Putamen (tissue), 1 donor: ENCODE data around the gene ATXN7L2.

Experiments used
- DNase-seq: peaks from one replicate; pipeline ENCODE4 v3.0.0-alpha.2; 2016; ENCODE audit warnings: low spot score

ATXN7L2 gene

GRCh38 chr1:109499081-109499480 is 15.4 kb downstream of the ATXN7L2 start:
- DNase-seq: no peak

GRCh38 chr1:109499661-109500536 is 16.2 kb downstream of the ATXN7L2 start:
- peak; percentile 34 for DNase-seq

GRCh38 chr1:109500941-109501381 is 17.3 kb downstream of the ATXN7L2 start:
- DNase-seq: no peak

GRCh38 chr1:109501644-109502363 is 18.1 kb downstream of the ATXN7L2 start:
- no peak for DNase-seq

- no peak for DNase-seq
Observed at GRCh38 chr1:109502364-109502851, 18.7 kb downstream of the ATXN7L2 start.

- no peak for DNase-seq
Observed at GRCh38 chr1:109503935-109504334, 20.2 kb downstream of the ATXN7L2 start.

- no peak for DNase-seq
Observed at GRCh38 chr1:109504974-109505373, 21.3 kb downstream of the ATXN7L2 start.

GRCh38 chr1:109508001-109508872 is 24.5 kb downstream of the ATXN7L2 start:
- no peak for DNase-seq

GRCh38 chr1:109508873-109509175 is 25.1 kb downstream of the ATXN7L2 start:
- no peak for DNase-seq

- peak; percentile 42 for DNase-seq
Observed at GRCh38 chr1:109509176-109510134, 25.8 kb downstream of the ATXN7L2 start, which contains the start of gene AMIGO1. Gene AMIGO1, minus strand, starts transcription at chr1:109509727. Its CDS starts 815 bp downstream, at chr1:109508912.

- no peak for DNase-seq
Observed at GRCh38 chr1:109513110-109513710, 29.5 kb downstream of the ATXN7L2 start.

GRCh38 chr1:109514846-109515245 is 31.1 kb downstream of the ATXN7L2 start:
- no peak for DNase-seq

- no peak for DNase-seq
Observed at GRCh38 chr1:109516872-109517271, 33.2 kb downstream of the ATXN7L2 start.

GRCh38 chr1:109517337-109517736 is 33.6 kb downstream of the ATXN7L2 start:
- DNase-seq: no peak

GRCh38 chr1:109521002-109521951 is 37.6 kb downstream of the ATXN7L2 start:
- DNase-seq: no peak

GRCh38 chr1:109522026-109522425 is 38.3 kb downstream of the ATXN7L2 start:
- DNase-seq: no peak

- DNase-seq: no peak
Observed at GRCh38 chr1:109523706-109524105, 40.0 kb downstream of the ATXN7L2 start.

GRCh38 chr1:109527098-109527811 is 43.5 kb downstream of the ATXN7L2 start:
- DNase-seq: no peak
